COLO668 (cell line): ENCODE results near the gene TK1.
"Not testable (repeated sequence)": the region's sequence is repeated elsewhere in the genome, so short reads cannot be mapped to it uniquely, and the experiment has no call there.

Experiments
- DNase-seq: peaks from one replicate; lab custom pipeline; 2025; ENCODE audit not compliant: unreplicated experiment; lab: John Stamatoyannopoulos, UW

TK1 gene

DNA sequence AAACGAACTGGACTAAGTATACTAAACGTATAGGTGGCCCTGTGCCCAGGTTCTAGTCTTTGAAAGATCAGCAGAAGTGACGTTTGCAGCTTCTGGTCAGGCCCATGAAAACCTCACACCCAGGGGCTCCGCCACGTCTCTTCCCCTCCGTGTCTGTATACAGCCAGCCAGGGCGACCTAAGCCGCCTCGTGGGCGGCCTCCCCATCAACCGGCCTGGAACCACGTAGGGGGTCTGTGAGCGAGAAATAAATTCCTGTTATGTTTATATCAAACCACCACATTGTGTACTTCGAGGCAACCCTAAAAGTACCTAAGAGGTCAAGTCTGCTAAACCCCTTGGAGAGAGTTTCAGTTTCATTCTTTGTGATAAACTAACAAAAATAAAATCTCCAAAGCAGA is 6.8 kb downstream of the TK1 start:
- no peak for DNase-seq

DNA sequence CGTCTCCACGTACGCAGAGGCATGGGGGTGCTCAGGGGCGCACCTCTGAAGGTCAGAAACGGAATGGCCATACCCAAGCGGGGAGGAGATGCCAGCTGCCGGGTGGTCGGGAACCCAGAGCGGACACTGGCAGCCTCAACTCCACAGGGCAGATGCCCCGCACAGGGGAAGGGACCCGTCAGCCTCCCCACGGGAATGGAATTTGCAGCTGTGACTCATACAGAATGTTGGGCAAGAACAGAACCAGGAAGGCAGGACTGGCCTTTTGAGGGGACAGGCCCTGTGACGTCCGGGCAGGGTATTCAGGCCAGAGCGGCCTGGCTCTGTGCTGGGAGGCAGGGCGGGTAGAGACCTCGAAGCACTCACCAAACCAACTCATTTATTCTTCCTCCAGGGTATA is 7.5 kb downstream of the TK1 start:
- no peak for DNase-seq

DNA sequence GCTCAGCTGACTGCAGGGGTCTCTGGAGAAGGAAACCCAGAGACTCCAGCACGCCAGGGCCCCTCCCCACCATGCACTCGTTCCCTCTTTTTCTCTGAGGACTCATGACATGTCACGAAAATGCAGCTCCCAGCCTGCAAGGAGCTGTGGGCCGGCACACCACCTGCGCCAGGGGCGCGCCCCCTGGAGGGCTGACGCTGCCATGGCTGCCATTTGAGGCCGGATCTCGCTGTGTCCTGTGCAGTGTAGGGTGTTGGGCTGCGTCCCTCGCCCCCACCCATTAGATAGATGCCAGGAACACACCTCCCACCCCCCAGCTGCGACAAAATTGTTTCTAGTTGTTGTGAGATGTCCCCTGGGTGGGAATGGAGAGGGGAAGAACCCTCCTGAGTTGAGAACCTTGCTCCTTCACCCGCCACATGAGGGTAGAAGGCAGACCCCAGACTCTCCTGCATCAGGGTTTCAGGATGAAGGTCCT is 10.3 kb downstream of the TK1 start:
- DNase-seq = peak; percentile 45

DNA sequence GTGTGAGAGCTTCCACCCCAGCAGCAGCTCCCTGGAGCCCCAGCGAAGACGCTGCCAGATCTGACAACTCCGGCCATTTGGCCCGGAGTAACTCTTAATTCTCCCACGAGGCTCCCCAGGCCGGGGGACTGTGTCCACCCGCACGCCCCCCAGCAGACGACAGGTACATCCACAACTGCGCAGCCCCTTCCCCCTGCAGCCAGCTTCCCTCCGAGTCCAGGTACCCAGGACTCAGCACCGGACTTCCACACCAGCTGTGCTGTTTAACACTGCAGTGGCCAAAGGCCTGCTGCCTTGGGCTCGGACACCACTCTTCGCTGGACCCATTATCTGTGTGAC is 11.2 kb downstream of the TK1 start:
- DNase-seq = no peak

DNA sequence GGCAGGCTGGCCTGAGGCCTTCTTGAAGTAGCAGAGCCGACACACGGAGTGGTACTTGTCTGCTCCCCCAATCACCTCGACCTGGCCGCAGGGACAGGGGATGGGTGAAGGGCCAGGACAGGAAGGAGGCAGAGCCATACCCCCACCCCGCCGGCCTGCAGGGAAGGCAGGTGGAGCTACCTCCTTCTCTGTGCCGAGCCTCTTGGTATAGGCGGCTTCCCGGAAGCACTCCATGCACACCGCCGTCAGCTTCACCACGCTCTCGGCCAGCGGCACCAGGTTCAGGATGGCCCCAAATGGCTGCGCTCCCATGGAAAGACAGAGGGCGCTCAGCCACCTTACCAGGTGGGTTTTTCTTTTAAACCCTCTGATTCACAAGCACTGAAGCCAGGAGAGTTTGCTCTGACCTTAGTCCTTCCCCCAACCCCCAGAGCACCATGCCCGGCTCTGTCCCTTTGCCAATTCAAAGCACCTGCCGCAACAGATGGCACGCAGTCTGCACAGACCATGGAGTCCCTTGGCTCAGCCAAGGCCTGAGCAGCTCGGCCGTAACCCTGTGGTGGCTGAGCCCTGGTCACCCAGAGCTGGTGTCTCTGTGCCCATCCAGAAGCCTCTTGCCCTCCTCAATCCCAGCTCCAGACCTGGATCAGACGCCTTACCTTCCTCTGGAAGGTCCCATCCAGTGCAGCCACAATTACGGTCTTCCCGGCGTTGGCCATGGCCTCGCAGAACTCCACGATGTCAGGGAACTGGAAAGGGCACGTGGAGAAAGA is 11.8 kb downstream of the TK1 start:
- DNase-seq = peak; percentile 73

DNA sequence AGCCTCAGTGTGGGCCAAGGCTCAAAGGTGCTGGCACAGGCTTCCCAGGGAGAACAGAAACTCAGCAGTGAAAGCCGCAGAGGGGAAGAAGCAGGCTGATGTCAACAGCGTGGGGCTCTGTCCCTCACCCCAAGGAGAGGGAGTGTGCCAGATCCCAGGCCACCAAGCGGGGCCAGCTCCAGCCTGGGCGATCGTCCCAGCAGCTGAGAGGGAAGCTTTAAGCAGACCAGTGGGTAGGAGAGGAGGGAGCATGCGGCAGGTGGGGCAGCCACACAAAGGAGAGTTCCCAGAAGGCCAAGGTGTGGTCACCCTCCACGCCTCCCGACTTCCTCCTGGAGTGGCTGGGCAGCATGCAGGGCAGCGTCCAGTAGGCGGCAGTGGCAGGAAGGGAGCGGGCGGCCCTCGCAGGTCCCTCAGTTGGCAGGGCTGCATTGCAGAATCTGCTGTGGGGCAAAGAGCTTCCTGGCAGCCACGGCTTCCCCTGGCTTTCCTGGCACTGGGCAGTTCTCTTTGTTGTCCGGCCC is 12.4 kb downstream of the TK1 start:
- peak; percentile 82 for DNase-seq

DNA sequence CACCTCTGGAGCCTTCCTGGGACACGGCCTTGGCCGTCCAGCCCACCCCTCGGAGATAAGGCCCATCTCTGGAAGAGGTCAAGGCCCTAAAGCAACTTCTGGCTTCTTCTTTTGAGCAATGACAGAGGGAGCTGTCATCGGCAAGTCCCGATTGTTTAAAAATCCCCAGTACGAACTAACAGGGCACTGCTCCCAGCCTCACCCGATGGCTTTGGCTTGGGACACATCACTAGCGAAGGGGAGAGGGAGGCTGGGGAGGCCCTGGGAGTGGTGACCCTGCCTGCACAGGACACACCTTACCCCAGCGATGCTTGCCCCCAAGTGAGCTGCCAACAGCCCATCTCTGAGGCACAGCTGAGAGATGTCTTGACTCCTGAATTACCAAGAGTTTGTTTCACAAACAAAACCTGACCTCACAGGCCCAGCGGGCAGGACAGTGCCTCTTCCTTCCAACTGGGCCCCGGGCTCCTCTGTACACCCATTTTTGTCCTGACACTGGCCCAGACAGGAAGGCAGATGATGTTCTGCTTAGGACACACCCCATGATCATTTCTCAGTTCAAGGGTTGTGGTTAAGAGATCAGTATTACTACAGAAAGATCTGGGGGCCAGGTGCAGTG is 13.6 kb downstream of the TK1 start:
- no peak for DNase-seq

DNA sequence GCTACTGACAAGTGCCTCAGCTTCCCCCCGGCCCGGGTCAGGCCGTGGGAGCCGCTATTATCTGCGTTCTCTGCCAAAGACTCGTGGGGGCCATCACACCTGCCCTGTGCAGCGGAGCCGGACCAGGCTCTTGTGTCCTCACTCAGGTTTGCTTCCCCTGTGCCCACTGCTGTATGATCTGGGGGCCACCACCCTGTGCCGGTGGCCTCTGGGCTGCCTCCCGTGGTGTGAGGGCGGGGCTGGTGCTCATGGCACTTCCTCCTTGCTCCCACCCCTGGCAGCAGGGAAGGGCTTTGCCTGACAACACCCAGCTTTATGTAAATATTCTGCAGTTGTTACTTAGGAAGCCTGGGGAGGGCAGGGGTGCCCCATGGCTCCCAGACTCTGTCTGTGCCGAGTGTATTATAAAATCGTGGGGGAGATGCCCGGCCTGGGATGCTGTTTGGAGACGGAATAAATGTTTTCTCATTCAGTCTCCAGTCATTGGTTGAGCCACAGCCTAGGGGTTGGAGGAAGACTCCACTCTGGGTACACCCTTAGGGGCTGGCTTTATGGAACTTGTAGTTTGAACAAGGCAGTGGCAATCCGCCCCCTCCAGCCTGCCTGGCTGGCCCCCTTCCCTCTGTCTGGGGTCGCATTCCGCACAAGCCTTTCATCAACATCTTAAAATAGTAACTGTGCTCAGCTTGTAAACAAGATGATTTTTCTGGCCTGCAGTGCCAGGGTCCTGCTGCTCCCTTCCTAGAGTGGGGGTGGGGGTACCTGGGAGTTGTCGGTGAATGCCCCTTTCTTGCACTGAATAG is 14.4 kb downstream of the TK1 start:
- DNase-seq = peak; percentile 54

DNA sequence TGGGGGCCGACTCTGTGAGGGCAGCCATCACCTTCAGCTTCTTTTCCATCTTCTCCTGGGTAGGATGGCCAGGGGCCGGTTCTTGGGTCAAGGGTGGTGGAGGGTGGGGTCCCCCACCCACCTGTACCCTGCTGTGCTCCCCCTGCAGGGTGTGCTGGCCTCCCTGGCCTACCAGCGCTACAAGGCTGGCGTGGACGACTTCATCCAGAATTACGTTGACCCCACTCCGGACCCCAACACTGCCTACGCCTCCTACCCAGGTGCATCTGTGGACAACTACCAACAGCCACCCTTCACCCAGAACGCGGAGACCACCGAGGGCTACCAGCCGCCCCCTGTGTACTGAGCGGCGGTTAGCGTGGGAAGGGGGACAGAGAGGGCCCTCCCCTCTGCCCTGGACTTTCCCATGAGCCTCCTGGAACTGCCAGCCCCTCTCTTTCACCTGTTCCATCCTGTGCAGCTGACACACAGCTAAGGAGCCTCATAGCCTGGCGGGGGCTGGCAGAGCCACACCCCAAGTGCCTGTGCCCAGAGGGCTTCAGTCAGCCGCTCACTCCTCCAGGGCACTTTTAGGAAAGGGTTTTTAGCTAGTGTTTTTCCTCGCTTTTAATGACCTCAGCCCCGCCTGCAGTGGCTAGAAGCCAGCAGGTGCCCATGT is 15.1 kb downstream of the TK1 start:
- DNase-seq = not testable (repeated sequence)

DNA sequence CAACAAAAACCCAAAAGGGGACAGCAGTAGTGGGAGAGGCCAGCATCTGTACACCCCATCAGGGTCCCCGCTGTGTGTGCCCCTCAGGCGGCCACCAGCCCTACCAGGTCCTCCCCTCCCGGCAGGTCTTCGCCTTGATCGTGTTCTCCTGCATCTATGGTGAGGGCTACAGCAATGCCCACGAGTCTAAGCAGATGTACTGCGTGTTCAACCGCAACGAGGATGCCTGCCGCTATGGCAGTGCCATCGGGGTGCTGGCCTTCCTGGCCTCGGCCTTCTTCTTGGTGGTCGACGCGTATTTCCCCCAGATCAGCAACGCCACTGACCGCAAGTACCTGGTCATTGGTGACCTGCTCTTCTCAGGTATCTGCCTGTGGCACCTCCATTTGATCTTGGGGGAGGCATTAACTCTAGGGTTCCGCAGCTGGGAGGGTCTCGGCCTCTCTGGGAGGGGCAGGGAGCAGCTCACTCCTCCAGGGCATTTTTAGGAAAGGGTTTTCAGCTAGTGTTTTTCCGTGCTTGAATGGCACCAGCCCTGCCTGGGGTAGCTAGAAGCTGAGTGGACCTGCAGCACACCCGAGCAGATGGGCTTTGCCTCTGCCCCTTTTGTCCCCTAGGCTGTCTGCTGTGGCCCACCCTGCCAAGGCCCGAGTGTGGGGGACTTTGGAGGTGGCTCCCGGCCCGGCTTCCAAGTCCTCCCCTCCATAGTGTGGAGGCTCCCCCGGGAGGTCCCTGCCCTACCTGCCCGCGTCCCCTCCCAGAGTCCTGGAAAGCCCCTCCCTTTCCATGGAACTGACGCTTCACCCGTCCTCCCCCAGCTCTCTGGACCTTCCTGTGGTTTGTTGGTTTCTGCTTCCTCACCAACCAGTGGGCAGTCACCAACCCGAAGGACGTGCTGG is 15.9 kb downstream of the TK1 start:
- no peak for DNase-seq

DNA sequence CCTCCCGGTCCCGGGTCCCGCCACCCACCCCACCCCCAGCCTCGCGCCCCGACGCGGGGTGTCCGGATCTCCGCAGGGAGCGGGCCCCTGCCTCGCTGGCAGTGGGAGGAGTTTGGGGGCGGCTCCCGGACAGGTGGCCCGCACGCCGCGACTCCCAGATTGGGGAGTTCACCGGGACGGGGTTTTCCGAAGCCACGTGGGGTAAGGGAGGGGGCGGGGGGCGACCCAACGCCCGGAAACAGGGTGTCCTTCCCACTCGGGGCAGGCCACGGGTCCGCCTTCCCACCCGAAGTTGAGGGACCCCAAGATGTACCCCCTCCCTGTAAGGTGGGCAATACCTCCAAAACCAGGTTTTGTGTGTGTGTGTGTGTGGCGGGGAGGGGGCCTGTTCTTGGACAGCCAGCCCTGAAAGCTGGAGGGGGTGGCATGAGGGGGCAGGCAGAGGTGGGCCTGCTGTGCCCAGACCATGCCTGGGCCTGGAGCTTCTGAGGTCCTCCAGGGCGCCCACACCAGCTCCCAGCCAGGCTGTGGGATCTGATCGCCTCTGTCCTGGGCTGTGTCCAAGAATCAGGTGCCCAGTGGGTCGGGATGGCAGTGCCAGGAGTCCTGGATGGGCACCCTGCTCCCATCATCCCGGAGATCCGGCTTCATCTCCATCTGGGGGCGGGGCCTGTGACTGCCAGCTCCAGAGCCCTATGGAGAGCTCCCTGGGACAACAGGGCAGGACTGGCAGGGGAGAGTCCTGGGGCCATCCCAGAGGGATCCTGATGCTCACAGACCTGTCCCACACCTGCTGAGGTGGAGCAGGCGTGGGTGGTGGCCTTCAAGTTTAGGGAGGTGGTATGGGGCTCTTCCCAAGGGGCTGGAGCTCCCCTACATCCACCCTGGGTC is 17.7 kb downstream of the TK1 start:
- peak; percentile 58 for DNase-seq

DNA sequence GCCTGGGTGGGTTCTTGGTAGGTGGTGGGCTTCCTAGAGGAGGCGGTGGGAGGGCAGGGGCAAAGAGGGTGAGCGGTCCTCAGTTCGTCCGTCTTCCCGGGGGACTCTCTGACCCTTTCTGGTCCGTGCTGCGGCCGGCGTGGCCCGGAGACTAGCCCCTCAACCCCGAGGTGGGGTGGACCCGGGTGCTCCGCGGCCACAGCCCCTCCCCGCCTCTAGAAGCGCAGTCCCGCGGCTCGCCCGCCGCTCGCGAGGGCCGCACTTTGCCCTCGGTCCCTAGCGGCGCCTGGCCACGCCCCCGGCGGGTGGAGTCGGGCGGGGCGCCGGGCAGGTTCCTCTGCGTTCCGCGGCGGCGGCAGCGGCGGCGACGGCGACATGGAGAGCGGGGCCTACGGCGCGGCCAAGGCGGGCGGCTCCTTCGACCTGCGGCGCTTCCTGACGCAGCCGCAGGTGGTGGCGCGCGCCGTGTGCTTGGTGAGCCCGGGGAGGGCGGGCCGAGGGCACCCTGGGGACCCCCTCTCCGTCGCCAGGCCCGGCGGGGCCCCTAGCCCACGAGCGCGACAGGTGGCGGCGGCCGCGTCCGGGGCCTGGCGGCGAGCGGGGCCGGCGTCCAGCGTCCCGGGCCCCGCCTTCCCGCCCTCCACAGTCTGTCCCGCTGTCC is 18.5 kb downstream of the TK1 start, which contains the start of gene SYNGR2:
Gene SYNGR2, plus strand, starts transcription at position 340 of the 661 bp plus-strand sequence. Its CDS starts 36 bp downstream, at position 376.
- DNase-seq = peak; percentile 91

DNA sequence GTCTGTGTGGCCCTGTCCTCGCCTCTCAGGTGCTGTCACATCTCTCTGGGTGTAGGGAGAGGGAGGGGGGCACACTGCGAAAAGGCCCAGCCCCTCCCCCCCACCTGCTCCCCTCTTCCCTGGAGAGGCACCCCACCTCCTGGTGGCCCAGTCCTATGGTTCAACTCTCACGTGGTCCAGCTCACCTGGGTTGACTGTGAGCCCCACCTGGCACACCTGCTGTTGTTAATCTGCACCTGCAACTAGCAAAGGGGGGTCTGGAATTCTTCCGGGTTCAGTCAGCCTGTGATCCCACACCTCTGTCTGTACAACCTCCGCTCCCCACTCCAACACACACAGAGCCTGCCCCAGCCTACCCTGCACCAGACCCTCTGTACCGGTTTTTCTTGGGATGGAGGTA is 20.4 kb downstream of the TK1 start:
- peak; percentile 61 for DNase-seq

DNA sequence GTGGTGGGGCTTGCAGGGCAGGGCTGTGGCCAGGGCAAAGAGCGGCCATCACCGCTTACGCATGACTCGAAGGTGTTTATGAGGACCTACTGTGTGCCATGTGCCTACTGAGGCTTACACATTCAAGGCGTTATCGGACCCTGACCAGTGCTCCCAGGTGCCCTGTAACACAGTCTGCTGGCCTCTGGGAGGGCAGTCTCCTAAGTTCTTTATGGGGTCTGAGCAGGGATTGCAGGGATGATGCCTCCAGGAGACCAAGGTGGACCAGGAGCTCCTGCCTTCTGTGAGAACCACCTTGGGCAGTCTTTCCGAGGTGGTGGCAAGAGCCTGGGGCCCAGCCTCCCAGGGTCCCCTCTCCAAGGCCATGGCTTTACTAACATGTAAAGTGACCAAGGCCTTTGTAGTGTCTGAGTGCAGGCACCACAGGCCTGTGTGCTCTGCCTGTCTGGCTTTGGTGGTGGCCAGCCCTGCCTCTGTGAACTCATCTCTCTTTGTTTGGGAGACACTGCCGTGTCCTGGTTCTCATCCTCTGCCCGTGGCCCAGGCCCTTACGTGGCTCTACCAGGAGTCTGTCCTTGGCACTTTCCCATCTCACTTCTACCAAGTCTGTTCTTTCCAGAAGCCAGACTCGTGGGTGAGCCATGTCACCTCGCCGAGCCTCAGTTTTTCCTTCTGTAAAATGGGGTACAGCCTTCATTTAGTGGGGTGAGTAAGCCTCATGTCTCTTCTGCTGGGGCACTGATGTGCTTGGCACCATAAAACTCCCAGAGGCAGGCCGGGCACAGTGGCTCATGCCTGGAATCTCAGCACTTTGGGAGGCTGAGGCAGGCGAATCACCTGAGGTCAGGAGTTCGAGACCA is 21.9 kb downstream of the TK1 start:
- no peak for DNase-seq

DNA sequence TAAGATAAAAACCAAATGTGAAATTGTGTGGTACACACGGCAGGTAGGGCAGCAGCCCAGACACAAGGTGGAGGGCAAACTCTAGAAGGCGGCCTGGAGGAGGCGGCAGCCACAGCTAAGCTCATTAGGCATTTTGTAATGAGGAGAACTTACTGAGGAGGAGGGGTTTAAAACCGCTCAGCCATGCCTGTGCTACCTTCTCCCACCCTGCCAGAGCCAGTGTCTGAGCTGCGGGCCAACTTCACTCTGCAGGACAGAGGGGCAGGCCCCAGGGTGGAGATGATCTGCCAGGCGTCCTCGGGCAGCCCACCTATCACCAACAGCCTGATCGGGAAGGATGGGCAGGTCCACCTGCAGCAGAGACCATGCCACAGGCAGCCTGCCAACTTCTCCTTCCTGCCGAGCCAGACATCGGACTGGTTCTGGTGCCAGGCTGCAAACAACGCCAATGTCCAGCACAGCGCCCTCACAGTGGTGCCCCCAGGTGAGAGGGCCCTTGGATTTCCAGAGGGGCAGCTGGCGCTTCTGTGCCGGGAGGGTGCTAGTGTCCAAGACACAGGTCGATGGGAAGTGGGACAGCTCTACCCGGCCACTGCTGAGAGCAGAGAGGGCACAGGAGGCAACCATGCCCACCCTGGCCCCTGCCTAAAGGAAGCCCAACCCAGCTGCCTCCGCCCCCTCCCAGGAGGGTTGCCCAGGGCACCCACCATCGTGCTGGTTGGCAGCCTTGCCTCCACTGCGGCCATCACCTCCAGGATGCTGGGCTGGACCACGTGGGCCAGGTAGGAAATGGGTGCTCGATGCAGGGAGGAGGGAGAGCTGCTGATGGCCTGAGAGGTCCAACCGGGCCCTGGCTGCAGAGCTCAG is 22.7 kb downstream of the TK1 start:
- no peak for DNase-seq

DNA sequence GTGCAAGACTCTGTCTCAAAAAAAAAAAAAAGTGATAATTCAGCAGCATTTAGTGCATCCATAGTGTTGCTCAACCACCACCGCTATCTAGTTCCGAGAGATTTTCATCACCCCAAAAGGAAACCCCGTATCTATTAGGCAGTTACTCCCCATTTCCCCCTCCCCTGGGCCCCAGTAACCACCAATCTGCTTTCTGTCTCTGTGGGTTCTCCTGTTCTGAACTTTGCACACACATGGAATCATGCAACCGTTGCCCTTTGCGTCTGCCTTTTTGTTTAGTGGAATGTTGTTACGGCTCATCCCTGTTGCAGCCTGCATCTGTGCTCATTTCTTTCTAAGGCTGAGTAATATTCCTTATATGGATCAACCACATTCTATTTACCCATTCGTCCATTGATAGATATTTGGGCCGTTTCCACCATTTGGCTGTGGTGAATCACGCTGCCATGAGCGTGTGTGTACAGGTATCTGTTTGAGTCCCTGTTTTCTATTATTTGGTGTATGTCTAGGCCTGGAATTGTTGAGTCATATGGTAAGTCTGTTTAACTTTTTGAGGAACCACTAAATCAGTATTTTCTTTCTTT is 27.2 kb downstream of the TK1 start:
- no peak for DNase-seq
